ENCODE data around the gene PDZRN3.

PDZRN3 gene

DNA sequence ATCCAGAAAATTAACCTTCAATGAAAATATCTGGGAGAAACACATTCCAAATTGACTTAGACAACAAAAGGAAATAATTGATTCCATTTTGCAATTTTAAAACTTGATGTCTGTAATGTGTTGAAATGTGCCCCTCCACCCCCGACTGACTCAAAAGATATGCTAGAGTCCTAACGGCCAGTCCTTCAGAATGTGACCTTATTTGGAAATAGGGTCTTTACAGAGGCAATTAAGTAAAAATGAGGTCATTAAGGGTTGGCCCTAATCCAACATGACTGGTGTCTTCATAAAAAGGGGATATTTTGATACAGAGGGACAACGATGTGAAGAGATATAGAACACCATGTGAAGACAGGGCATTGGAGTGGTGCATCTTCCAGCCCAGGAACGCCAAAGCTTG is 153.9 kb downstream of the PDZRN3 start:
- H2BK120ac ChIP-seq (ENCODE audit: insufficient read depth, low read length, poor library complexity), result no peak overlapping the region
- H3K36me3 ChIP-seq (ENCODE audit: control insufficient read depth in 1 of 2, insufficient read depth in 2 of 2, low read length in 2 of 2), result peaks cover 0 to 2% of the 10 kb centered on the region in 2 experiments
- H3K4me2 ChIP-seq (ENCODE audit: low read length), result no peak overlapping the region
- no peak overlapping the region for H2BK12ac ChIP-seq (ENCODE audit: low read length)
- peaks cover 2 to 3% of the 10 kb centered on the region in 2 experiments for H3K4me1 ChIP-seq (ENCODE audit: control insufficient read depth in 1 of 2, insufficient read depth in 2 of 2, low read length in 2 of 2)
- no peak overlapping the region for H3K27ac ChIP-seq (ENCODE audit: low read depth, low read length)
- no peak overlapping the region for H4K12ac ChIP-seq (ENCODE audit: low read depth, low read length)
- H3K4ac ChIP-seq (ENCODE audit: low read depth, low read length), result no peak overlapping the region
- H4K91ac ChIP-seq (ENCODE audit: low read depth, low read length), result no peak overlapping the region
- no peaks in the 10 kb centered on the region for H3K27me3 ChIP-seq (ENCODE audit: insufficient read depth, low read length)
- H4K8ac ChIP-seq (ENCODE audit: low read depth, low read length), result no peak overlapping the region
- no peak overlapping the region for H3K23ac ChIP-seq (ENCODE audit: low read length)
- H3K14ac ChIP-seq (ENCODE audit: low read length), result no peak overlapping the region
- no peak overlapping the region for H3K4me3 ChIP-seq (ENCODE audit: low read depth, low read length)
- H3K79me1 ChIP-seq (ENCODE audit: low read length), result peaks cover 1% of the 10 kb centered on the region
- H2AFZ ChIP-seq (ENCODE audit: insufficient read depth, low read length, poor library complexity), result no peak overlapping the region
- H3K9me3 ChIP-seq (ENCODE audit: insufficient read depth, low read depth, low read length), result no peaks in the 10 kb centered on the region
- no peak overlapping the region for H3K9ac ChIP-seq (ENCODE audit: low read length)
- no peak overlapping the region for H2AK5ac ChIP-seq (ENCODE audit: low read length)
- no peak overlapping the region for H3K18ac ChIP-seq (ENCODE audit: low read length)
- peaks cover 1% of the 10 kb centered on the region for H3K79me2 ChIP-seq (ENCODE audit: control insufficient read depth, insufficient read depth, low read length, poor library complexity)
- no CpG with 5 or more reads among the region's 4 CpGs for WGBS (ENCODE audit: extremely low coverage, insufficient coverage, insufficient read length)
- no peak overlapping the region for H2BK5ac ChIP-seq (ENCODE audit: low read depth, low read length, poor library complexity)
- no peak for DNase-seq

DNA sequence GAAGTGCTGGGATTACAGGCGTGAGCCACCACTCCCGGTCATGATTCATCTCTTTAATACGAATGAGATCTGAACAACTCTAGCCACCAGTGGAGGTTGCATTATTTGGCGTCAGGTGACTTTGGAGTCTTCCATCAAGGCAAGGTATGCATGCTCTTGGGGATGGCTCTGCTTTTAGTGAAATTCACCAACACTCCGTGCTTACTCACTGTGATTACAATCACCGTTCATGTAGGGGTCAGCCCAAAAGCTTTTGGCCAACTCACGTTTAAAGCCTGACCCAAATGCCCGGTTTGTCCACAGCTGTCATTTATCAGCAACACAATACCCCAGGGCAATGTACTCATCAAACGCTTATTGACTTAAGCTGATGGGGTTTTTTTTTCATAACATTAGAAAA is 155.4 kb downstream of the PDZRN3 start:
- Histone ChIP-seq H3K36me3 (ENCODE audit: control insufficient read depth in 1 of 2, insufficient read depth in 2 of 2, low read length in 2 of 2) (peaks cover 0 to 2% of the 10 kb centered on the region in 2 experiments), H3K4ac (ENCODE audit: low read depth, low read length) (no peak overlapping the region), H4K91ac (ENCODE audit: low read depth, low read length) (no peak overlapping the region), H2BK120ac (ENCODE audit: insufficient read depth, low read length, poor library complexity) (no peak overlapping the region), H3K79me1 (ENCODE audit: low read length) (peaks cover 1% of the 10 kb centered on the region), H3K4me3 (ENCODE audit: low read depth, low read length) (no peak overlapping the region), H2BK5ac (ENCODE audit: low read depth, low read length, poor library complexity) (no peak overlapping the region), H3K4me2 (ENCODE audit: low read length) (no peak overlapping the region), H3K9me3 (ENCODE audit: insufficient read depth, low read depth, low read length) (no peaks in the 10 kb centered on the region), H3K27ac (ENCODE audit: low read depth, low read length) (no peak overlapping the region), H2AFZ (ENCODE audit: insufficient read depth, low read length, poor library complexity) (no peak overlapping the region), H3K4me1 (ENCODE audit: control insufficient read depth in 1 of 2, insufficient read depth in 2 of 2, low read length in 2 of 2) (peaks cover 2 to 3% of the 10 kb centered on the region in 2 experiments), H2AK5ac (ENCODE audit: low read length) (no peak overlapping the region), H3K9ac (ENCODE audit: low read length) (no peak overlapping the region), H3K18ac (ENCODE audit: low read length) (no peak overlapping the region), H4K8ac (ENCODE audit: low read depth, low read length) (no peak overlapping the region), H4K12ac (ENCODE audit: low read depth, low read length) (no peak overlapping the region), H3K79me2 (ENCODE audit: control insufficient read depth, insufficient read depth, low read length, poor library complexity) (peaks cover 1% of the 10 kb centered on the region), H3K14ac (ENCODE audit: low read length) (no peak overlapping the region), H3K27me3 (ENCODE audit: insufficient read depth, low read length) (no peaks in the 10 kb centered on the region), H3K23ac (ENCODE audit: low read length) (no peak overlapping the region), H2BK12ac (ENCODE audit: low read length) (no peak overlapping the region)
- no CpG with 5 or more reads among the region's 9 CpGs for WGBS (ENCODE audit: extremely low coverage, insufficient coverage, insufficient read length)
- DNase-seq, result peak; percentile 96 to 98

DNA sequence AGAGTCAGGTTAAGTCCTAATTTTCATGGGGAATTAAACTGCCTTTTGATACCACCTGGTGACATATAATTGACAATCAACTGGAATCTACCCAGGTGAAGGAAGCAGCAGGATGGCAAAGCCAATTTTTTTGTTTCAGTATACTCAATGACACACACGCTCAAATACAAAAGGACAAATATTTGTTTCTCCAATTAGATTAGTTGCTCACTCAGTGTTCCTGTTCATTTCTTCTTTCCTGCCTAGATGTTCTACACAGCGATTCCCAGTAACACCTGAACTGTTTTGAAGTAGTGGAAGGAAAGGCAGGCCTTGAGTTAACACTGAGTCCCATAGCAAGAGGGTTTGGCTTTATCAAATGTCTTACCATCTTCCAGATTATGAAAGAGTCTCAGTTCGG is 157.5 kb downstream of the PDZRN3 start:
- H3K9ac ChIP-seq (ENCODE audit: low read length), result no peak overlapping the region
- H2AK5ac ChIP-seq (ENCODE audit: low read length), result no peak overlapping the region
- no peak overlapping the region for H2BK5ac ChIP-seq (ENCODE audit: low read depth, low read length, poor library complexity)
- H4K8ac ChIP-seq (ENCODE audit: low read depth, low read length), result no peak overlapping the region
- H3K27ac ChIP-seq (ENCODE audit: low read depth, low read length), result no peak overlapping the region
- no peaks in the 10 kb centered on the region for H3K27me3 ChIP-seq (ENCODE audit: insufficient read depth, low read length)
- H3K79me1 ChIP-seq (ENCODE audit: low read length), result no peaks in the 10 kb centered on the region
- H2BK120ac ChIP-seq (ENCODE audit: insufficient read depth, low read length, poor library complexity), result no peak overlapping the region
- no peak overlapping the region for H3K4me3 ChIP-seq (ENCODE audit: low read depth, low read length)
- H3K36me3 ChIP-seq (ENCODE audit: control insufficient read depth in 1 of 2, insufficient read depth in 2 of 2, low read length in 2 of 2), result peaks cover 0 to 2% of the 10 kb centered on the region in 2 experiments
- H4K91ac ChIP-seq (ENCODE audit: low read depth, low read length), result no peak overlapping the region
- H3K4me2 ChIP-seq (ENCODE audit: low read length), result no peak overlapping the region
- peaks cover 2% of the 10 kb centered on the region in 2 experiments for H3K4me1 ChIP-seq (ENCODE audit: control insufficient read depth in 1 of 2, insufficient read depth in 2 of 2, low read length in 2 of 2)
- no peaks in the 10 kb centered on the region for H3K9me3 ChIP-seq (ENCODE audit: insufficient read depth, low read depth, low read length)
- no peak overlapping the region for H3K18ac ChIP-seq (ENCODE audit: low read length)
- DNase-seq, result no peak
- no CpG with 5 or more reads among the region's 3 CpGs for WGBS (ENCODE audit: extremely low coverage, insufficient coverage, insufficient read length)
- no peak overlapping the region for H2BK12ac ChIP-seq (ENCODE audit: low read length)
- no peak overlapping the region for H2AFZ ChIP-seq (ENCODE audit: insufficient read depth, low read length, poor library complexity)
- no peak overlapping the region for H3K14ac ChIP-seq (ENCODE audit: low read length)
- H3K4ac ChIP-seq (ENCODE audit: low read depth, low read length), result no peak overlapping the region
- H4K12ac ChIP-seq (ENCODE audit: low read depth, low read length), result no peak overlapping the region
- no peak overlapping the region for H3K23ac ChIP-seq (ENCODE audit: low read length)
- H3K79me2 ChIP-seq (ENCODE audit: control insufficient read depth, insufficient read depth, low read length, poor library complexity), result no peaks in the 10 kb centered on the region

- no peaks in the 10 kb centered on the region for H3K36me3 ChIP-seq (ENCODE audit: control insufficient read depth in 1 of 2, insufficient read depth in 2 of 2, low read length in 2 of 2)
- no peak overlapping the region for H4K91ac ChIP-seq (ENCODE audit: low read depth, low read length)
- no peak overlapping the region for H4K8ac ChIP-seq (ENCODE audit: low read depth, low read length)
- no peak overlapping the region for H3K14ac ChIP-seq (ENCODE audit: low read length)
- H3K23ac ChIP-seq (ENCODE audit: low read length), result no peak overlapping the region
- H3K27ac ChIP-seq (ENCODE audit: low read depth, low read length), result no peak overlapping the region
- no peak overlapping the region for H3K4ac ChIP-seq (ENCODE audit: low read depth, low read length)
- H3K4me3 ChIP-seq (ENCODE audit: low read depth, low read length), result no peak overlapping the region
- no peaks in the 10 kb centered on the region for H3K27me3 ChIP-seq (ENCODE audit: insufficient read depth, low read length)
- no peak overlapping the region for H2BK12ac ChIP-seq (ENCODE audit: low read length)
- no peak overlapping the region for H3K4me2 ChIP-seq (ENCODE audit: low read length)
- DNase-seq, result no peak
- WGBS (ENCODE audit: extremely low coverage, insufficient coverage, insufficient read length), result no CpG with 5 or more reads among the region's 2 CpGs
- no peaks in the 10 kb centered on the region for H3K79me1 ChIP-seq (ENCODE audit: low read length)
- H4K12ac ChIP-seq (ENCODE audit: low read depth, low read length), result no peak overlapping the region
- no peak overlapping the region for H3K18ac ChIP-seq (ENCODE audit: low read length)
- no peak overlapping the region for H2AK5ac ChIP-seq (ENCODE audit: low read length)
- no peaks in the 10 kb centered on the region for H3K4me1 ChIP-seq (ENCODE audit: control insufficient read depth in 1 of 2, insufficient read depth in 2 of 2, low read length in 2 of 2)
- no peaks in the 10 kb centered on the region for H3K9me3 ChIP-seq (ENCODE audit: insufficient read depth, low read depth, low read length)
- H3K9ac ChIP-seq (ENCODE audit: low read length), result no peak overlapping the region
- H2BK5ac ChIP-seq (ENCODE audit: low read depth, low read length, poor library complexity), result no peak overlapping the region
- H2BK120ac ChIP-seq (ENCODE audit: insufficient read depth, low read length, poor library complexity), result no peak overlapping the region
- no peak overlapping the region for H2AFZ ChIP-seq (ENCODE audit: insufficient read depth, low read length, poor library complexity)
- H3K79me2 ChIP-seq (ENCODE audit: control insufficient read depth, insufficient read depth, low read length, poor library complexity), result no peaks in the 10 kb centered on the region
These were observed 158.8 kb downstream of the PDZRN3 start for GRCh38 chr3:73465926-73466325.
